Neuron (in vitro differentiated cells): Measurements from ENCODE around the gene SPOCK1.

ENCODE experiments used
- H2AFZ ChIP-seq: one replicate; pipeline ENCODE4 v1.6.1; 2013; ENCODE audit warnings: low read depth, mild to moderate bottlenecking, inconsistent platforms, low read length, moderate library complexity
- H3K27me3 ChIP-seq: one replicate; pipeline ENCODE4 v1.6.1; 2013; ENCODE audit warnings: low read length; ENCODE audit not compliant: insufficient read depth
- H3K36me3 ChIP-seq: one replicate; pipeline ENCODE4 v1.6.1; 2013; ENCODE audit warnings: low read length; ENCODE audit not compliant: insufficient read depth
- H3K4me1 ChIP-seq: one replicate; pipeline ENCODE4 v1.6.1; 2013; ENCODE audit warnings: low read length; ENCODE audit not compliant: insufficient read depth
- H3K4me3 ChIP-seq: 2 replicates; pipeline ENCODE4 v1.5.1; 2013; ENCODE audit warnings: mild to moderate bottlenecking, low read length, moderate library complexity
- H3K9me3 ChIP-seq: one replicate; pipeline ENCODE4 v1.6.1; 2013; ENCODE audit warnings: low read length

Gene SPOCK1

GRCh38 chr5:137115152-137115551 is 384.0 kb downstream of the SPOCK1 start:
- Histone ChIP-seq H3K27me3 (no peaks in the 10 kb centered on the region), H2AFZ (no peak overlapping the region), H3K4me1 (no peaks in the 10 kb centered on the region), H3K36me3 (no peaks in the 10 kb centered on the region), H3K9me3 (no peaks in the 10 kb centered on the region), H3K4me3 (no peak overlapping the region)

DNA sequence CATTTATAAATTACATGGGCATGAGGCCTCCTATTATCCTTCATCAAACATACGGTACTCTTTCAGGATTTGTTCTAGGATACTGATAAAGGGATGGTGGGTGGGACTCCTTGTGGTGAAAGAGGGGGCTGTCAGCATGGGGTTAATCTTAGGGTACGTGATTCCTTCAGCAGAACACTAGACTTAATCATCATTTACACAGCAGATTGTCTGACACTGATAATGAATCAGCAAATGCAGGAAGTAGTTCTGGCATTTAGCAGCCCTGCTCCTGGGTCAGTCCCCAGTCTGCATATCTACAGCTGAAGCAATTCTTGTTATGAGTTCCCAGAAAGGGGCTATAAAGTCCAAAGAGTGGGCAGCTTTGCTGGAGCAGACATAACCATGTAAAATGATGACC is 384.6 kb downstream of the SPOCK1 start:
- Histone ChIP-seq H2AFZ (no peak overlapping the region), H3K36me3 (no peaks in the 10 kb centered on the region), H3K9me3 (no peaks in the 10 kb centered on the region), H3K4me1 (no peaks in the 10 kb centered on the region), H3K4me3 (no peak overlapping the region), H3K27me3 (no peaks in the 10 kb centered on the region)

- no peaks in the 10 kb centered on the region for H3K27me3 ChIP-seq
- no peaks in the 10 kb centered on the region for H3K9me3 ChIP-seq
- no peak overlapping the region for H3K4me3 ChIP-seq
- no peaks in the 10 kb centered on the region for H3K4me1 ChIP-seq
- H3K36me3 ChIP-seq: no peaks in the 10 kb centered on the region
- H2AFZ ChIP-seq: no peak overlapping the region
Observed at GRCh38 chr5:137113939-137114338, 385.2 kb downstream of the SPOCK1 start.

- no peaks in the 10 kb centered on the region for H3K4me1 ChIP-seq
- H3K27me3 ChIP-seq: no peaks in the 10 kb centered on the region
- no peaks in the 10 kb centered on the region for H3K36me3 ChIP-seq
- H2AFZ ChIP-seq: no peak overlapping the region
- H3K4me3 ChIP-seq: no peak overlapping the region
- H3K9me3 ChIP-seq: no peaks in the 10 kb centered on the region
Observed at GRCh38 chr5:137113161-137113560, 386.0 kb downstream of the SPOCK1 start.

DNA sequence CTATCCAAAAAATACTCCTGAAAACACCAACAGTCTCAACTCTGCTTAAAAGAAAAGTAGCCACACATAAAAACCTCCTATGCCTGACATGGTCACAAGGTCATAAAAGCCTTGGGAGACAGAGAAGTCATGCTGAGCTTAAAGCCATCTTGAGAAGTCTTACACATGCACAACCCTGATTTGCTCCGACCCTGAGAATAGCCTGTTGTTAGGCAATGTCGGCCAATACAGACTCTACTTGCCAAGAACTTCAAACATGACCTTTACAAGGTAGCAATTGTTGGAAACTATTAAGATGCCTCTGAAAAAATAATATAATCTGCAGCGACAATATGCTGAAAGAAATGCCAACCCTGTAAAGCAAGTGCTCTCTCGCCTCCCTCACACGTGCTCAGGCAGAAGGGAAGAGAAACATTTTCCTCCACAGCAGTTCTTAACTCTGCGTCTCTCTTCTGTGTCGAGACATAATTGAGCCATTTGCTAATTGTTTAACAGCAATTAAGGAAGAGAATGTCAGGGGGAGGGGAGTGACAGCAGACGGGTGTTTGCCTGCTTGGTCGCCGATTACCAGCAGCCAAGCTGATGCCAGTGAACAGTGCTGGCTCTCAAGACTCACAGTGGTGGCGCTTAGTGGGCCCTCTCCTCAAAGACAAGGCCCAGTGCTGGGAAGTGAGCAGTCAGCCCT is 393.6 kb downstream of the SPOCK1 start:
- Histone ChIP-seq H3K27me3 (no peaks in the 10 kb centered on the region), H3K4me3 (no peak overlapping the region), H3K36me3 (no peaks in the 10 kb centered on the region)

GRCh38 chr5:137101544-137101943 is 397.6 kb downstream of the SPOCK1 start:
- H3K36me3 ChIP-seq: no peaks in the 10 kb centered on the region
- no peaks in the 10 kb centered on the region for H3K4me1 ChIP-seq
- no peak overlapping the region for H2AFZ ChIP-seq
- no peak overlapping the region for H3K4me3 ChIP-seq
- peaks cover 4% of the 10 kb centered on the region for H3K9me3 ChIP-seq
- H3K27me3 ChIP-seq: no peaks in the 10 kb centered on the region

More for the DNA sequence above, 393.6 kb downstream of the SPOCK1 start:
- Histone ChIP-seq H2AFZ (no peak overlapping the region), H3K4me1 (no peaks in the 10 kb centered on the region), H3K9me3 (peaks cover 4% of the 10 kb centered on the region)

GRCh38 chr5:137099651-137100050 is 399.5 kb downstream of the SPOCK1 start:
- Histone ChIP-seq H3K4me3 (no peak overlapping the region), H3K36me3 (no peaks in the 10 kb centered on the region), H3K9me3 (peaks cover 2% of the 10 kb centered on the region), H2AFZ (no peak overlapping the region), H3K27me3 (no peaks in the 10 kb centered on the region), H3K4me1 (no peaks in the 10 kb centered on the region)

DNA sequence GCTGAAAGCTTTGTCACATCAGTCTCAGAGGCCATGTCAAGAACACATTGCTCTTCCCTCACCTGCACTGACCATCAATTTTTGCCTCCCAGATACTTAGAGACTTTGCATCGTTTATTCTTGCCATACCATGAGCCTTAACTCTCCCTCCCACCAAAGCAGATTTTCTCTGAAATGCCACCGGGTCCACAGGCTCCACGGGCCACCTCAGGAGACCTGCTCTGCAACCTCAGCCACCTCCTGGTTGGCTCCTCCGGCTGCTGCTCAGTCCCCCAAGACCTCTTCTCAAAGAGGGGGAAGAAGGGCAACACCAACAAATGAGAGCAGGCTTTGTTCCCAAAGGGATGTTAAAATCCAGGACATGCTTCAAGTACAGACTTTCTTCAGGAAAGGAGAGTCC is 400.5 kb downstream of the SPOCK1 start:
- no peaks in the 10 kb centered on the region for H3K36me3 ChIP-seq

DNA sequence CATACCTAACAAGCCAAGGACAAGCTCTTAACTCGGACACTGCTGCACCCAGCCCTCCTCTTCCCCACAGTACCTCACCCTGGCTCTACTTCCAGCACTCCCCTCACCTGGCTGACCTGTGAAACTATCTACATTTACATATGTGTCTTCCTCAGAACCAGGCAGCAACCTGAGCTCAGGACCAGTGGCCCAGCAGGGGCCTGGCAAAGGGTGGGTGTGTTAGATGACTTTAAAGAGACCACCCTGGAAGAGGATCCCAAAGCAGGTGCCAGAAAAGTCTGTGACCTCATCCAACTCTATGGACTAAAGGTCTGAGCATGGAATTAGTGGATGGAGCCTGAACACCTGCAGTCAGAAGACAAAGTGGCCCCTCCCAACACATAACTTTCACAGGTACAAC is 400.9 kb downstream of the SPOCK1 start:
- Histone ChIP-seq H3K4me1 (no peaks in the 10 kb centered on the region), H3K9me3 (no peaks in the 10 kb centered on the region), H3K27me3 (no peaks in the 10 kb centered on the region), H2AFZ (no peak overlapping the region), H3K36me3 (no peaks in the 10 kb centered on the region), H3K4me3 (no peak overlapping the region)

More for the DNA sequence above, 400.5 kb downstream of the SPOCK1 start:
- H3K27me3 ChIP-seq: no peaks in the 10 kb centered on the region
- no peak overlapping the region for H3K4me3 ChIP-seq
- H2AFZ ChIP-seq: no peak overlapping the region
- no peaks in the 10 kb centered on the region for H3K9me3 ChIP-seq
- H3K4me1 ChIP-seq: no peaks in the 10 kb centered on the region

GRCh38 chr5:137097203-137097602 is 401.9 kb downstream of the SPOCK1 start:
- H2AFZ ChIP-seq: no peak overlapping the region
- H3K9me3 ChIP-seq: no peaks in the 10 kb centered on the region
- H3K36me3 ChIP-seq: no peaks in the 10 kb centered on the region
- no peaks in the 10 kb centered on the region for H3K27me3 ChIP-seq
- no peaks in the 10 kb centered on the region for H3K4me1 ChIP-seq
- H3K4me3 ChIP-seq: no peak overlapping the region

- peaks cover 4% of the 10 kb centered on the region for H3K4me1 ChIP-seq
- H3K9me3 ChIP-seq: no peaks in the 10 kb centered on the region
- H2AFZ ChIP-seq: no peak overlapping the region
- no peaks in the 10 kb centered on the region for H3K27me3 ChIP-seq
- H3K36me3 ChIP-seq: no peaks in the 10 kb centered on the region
- H3K4me3 ChIP-seq: no peak overlapping the region
Observed at GRCh38 chr5:137096149-137097103, 402.7 kb downstream of the SPOCK1 start.

GRCh38 chr5:137095597-137095996 is 403.5 kb downstream of the SPOCK1 start:
- Histone ChIP-seq H3K4me3 (no peak overlapping the region), H3K9me3 (no peaks in the 10 kb centered on the region), H3K4me1 (peaks cover 12% of the 10 kb centered on the region), H2AFZ (no peak overlapping the region), H3K27me3 (no peaks in the 10 kb centered on the region), H3K36me3 (no peaks in the 10 kb centered on the region)

DNA sequence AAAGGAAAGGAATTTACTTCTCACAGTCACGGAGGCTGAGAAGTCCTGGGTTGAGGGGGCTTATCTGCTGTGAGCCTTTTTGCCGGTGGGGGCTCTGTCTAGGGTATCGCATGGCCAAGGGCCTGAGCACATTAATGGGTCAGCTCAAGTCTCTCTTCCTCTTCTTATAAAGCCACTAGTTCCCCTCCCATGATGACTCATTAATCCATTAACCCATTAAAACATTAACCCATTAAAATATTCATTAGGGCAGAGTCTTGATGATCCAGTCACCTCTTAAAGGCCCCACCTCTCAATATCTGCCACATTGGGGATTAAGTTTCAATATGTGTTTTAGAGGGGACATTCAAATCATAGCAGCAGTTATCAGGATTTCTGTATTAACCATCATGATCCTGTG is 406.3 kb downstream of the SPOCK1 start:
- Histone ChIP-seq H3K27me3 (no peaks in the 10 kb centered on the region), H2AFZ (no peak overlapping the region), H3K4me3 (no peak overlapping the region), H3K4me1 (peaks cover 19% of the 10 kb centered on the region), H3K9me3 (no peaks in the 10 kb centered on the region), H3K36me3 (no peaks in the 10 kb centered on the region)
